ENCODE measurements around the gene CEP128. TPM values are rescaled to one million over a fixed set of nuclear protein-coding genes. Genes with fewer than 3 reads are reported as not detected.

Gene CEP128
- total and polyA plus RNA-seq, 2 experiments from 2014 or later: 7.6 to 17.6 TPM

- peaks cover 16% of the 10 kb centered on the region for H3K4me1 Mint-ChIP-seq
- H3K27me3 ChIP-seq (ENCODE audit: insufficient read depth): no peaks in the 10 kb centered on the region
- no peak overlapping the region for H3K4me2 ChIP-seq
- H3K9me2 ChIP-seq (ENCODE audit: insufficient read depth): no peaks in the 10 kb centered on the region
- H3K4me1 ChIP-seq (ENCODE audit: insufficient read depth): peaks cover 8% of the 10 kb centered on the region; the same call in 1 of the 2 replicates
- TF ChIP-seq CTCF (conservative IDR thresholded peaks at IDR 0.05; ENCODE audit: low read depth in 2 of 2) (no peak), ZNF462 (CRISPR knock-in tag; IDR thresholded peaks at IDR 0.05) (no peak), CREB1 (CRISPR knock-in tag; IDR thresholded peaks at IDR 0.05; ENCODE audit: low read depth) (no peak), JUNB (IDR thresholded peaks at IDR 0.05; ENCODE audit: unreplicated experiment) (no peak), POLR2AphosphoS5 (IDR thresholded peaks at IDR 0.05; ENCODE audit: low read depth) (no peak), ZNF114 (CRISPR knock-in tag; IDR thresholded peaks at IDR 0.05) (no peak), REST (IDR thresholded peaks at IDR 0.05; ENCODE audit: unreplicated experiment) (no peak), ZNF331 (CRISPR knock-in tag; IDR thresholded peaks at IDR 0.05; ENCODE audit: low read depth) (no peak), EZH2 (IDR thresholded peaks at IDR 0.05; ENCODE audit: low read depth, unreplicated experiment) (no peak), NANOG (IDR thresholded peaks at IDR 0.05; ENCODE audit: borderline replicate concordance) (no peak), ETS1 (IDR thresholded peaks at IDR 0.05) (no peak)
- DNase-seq (ENCODE audit: low spot score) (no peak), ATAC-seq (no peak)
- H2AFZ ChIP-seq: no peak overlapping the region
- no peak overlapping the region for H3K4me3 Mint-ChIP-seq
- no peak overlapping the region for H3K4me3 ChIP-seq
- peaks cover 2% of the 10 kb centered on the region; the same call in 1 of the 3 replicates for H3K36me3 Mint-ChIP-seq (ENCODE audit: low read depth)
- H3K27ac Mint-ChIP-seq: 0 out of 2 replicates have a peak overlapping the region, but pooled peaks have one; percentile 50
- H3K36me3 ChIP-seq (ENCODE audit: insufficient read depth): no peaks in the 10 kb centered on the region
- H3F3A ChIP-seq (replicated peaks; ENCODE audit: low read depth): no peaks in the 10 kb centered on the region
- peaks cover 1% of the 10 kb centered on the region for H3K27me3 Mint-ChIP-seq (ENCODE audit: insufficient read depth, low read depth, poor library complexity)
- peaks cover 2% of the 10 kb centered on the region; the same call in 1 of the 3 replicates for H3K9me3 Mint-ChIP-seq
- no peaks in the 10 kb centered on the region for H3K79me2 ChIP-seq (replicated peaks; ENCODE audit: insufficient read depth)
- H3K27ac ChIP-seq (ENCODE audit: low read depth): no peak overlapping the region
- no peaks in the 10 kb centered on the region for H4K20me1 ChIP-seq (replicated peaks; ENCODE audit: insufficient read depth)
Observed at GRCh38 chr14:80663541-80663940, 278.0 kb downstream of the CEP128 start.
